Fibroblast of skin of abdomen (primary cell): ENCODE measurements around the gene ANKS3.

ENCODE experiments used
- DNase-seq: peaks from one replicate; pipeline ENCODE4 v3.0.0-alpha.2; 2013

Gene ANKS3

DNA sequence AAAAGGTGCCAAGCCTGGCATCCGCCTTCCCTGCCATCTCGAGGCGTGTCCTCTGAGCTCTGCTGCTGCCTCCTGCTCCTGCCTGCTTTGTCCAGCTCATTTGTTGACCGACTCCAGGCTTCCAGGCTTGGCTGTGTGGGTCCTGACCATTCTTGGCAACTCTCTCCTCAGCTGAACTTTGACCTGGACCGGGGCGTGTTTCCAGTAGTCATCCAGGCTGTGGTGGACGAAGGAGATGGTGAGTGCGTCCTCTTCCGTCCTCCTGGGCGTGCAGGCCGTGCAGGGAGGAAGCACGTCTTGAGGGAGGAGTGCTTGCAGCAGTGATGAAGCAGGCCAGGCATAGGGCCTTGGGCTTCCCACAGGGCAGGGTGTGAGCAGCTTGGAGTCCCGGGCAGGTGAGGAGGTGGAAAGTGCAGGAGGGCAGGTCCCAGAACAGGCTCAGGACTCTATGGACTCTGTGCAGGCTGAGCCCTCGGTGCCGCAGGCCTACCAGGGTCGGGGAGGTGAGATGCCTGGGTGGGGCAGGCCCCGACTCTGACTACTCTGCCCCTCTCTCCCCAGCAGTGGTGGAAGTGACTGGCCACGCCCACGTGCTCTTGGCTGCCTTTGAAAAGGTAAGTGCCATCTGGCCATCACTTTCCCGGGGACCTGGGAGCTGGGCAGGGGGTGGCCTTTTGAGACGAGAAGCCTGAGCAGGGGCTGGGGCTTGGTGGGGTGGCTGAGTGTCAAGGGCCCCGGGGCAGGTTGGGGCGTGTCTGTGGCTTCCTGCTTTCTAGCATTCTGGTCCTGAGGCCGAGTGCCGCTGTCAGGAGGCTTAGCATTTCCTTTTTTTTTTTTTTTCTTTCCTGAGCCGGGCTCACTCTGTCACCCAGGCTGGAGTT is 69.3 kb downstream of the ANKS3 start:
- no peak for DNase-seq

DNA sequence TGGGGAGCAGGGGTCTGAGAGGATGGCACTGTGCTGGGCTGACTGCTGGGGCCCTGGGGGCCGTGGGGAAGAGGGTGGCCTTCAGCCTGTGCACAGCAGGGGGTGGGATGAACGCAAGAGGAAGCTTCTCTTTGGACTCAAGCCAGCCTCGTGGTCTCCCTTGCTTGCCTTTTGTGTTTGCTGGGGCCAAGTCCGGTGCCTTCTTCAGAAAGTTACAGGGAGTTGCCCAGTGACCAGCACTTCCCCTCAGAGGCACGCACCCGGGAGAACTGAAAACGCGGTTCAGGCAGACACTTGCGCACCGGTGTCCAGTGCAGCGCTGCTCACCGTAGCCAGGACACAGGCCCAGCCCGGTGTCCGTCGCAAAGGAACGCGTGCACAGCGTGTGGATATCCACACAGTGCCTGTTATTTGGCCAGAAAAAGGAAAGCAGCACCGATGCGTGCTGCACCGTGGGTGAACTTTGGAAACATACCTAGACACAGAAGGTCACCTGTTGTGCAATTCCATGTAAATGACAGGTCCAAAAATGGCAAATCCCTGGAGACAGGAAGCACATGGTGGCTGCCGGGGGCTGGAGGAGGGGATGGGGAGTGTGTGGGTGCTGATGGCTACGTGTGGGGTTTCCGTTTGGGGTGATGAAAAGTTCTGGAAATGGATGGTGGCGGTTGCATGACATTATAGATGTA is 70.2 kb downstream of the ANKS3 start:
- DNase-seq: no peak

DNA sequence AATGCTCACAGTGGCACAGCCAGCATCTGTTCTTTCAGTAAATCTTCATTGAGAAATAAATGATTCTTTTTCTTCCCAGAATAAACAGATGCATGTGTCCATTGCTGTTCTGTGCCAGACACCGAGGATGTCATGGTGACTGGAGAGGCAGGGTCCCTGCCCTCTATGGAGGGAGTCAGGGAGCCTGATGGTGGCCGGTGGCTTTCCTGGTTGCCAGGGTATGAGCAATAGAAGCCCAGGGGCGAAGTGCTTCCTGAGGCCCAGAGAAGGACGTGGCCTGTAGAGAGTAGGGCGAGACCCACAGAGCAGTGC is 70.7 kb downstream of the ANKS3 start:
- no peak for DNase-seq

DNA sequence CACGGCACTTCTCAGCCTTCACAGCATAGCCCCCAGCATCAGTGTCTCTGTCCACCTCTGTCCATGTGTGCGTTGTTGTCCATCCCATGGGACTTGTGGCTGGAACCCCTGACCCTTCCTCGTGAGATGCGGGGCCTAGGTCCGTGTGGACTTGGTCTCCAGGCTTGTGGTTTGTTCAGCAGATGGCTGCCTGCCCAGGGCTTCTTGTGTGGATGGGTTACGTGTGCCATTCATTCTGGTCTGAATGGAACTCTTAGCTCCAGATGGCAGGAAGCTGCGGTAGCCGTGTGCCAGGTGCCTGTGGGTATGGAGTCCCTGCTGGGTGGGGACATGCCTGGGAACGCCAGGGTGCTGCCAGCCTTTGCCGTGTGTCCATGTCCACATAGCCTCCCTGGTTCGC is 72.4 kb downstream of the ANKS3 start:
- no peak for DNase-seq

DNA sequence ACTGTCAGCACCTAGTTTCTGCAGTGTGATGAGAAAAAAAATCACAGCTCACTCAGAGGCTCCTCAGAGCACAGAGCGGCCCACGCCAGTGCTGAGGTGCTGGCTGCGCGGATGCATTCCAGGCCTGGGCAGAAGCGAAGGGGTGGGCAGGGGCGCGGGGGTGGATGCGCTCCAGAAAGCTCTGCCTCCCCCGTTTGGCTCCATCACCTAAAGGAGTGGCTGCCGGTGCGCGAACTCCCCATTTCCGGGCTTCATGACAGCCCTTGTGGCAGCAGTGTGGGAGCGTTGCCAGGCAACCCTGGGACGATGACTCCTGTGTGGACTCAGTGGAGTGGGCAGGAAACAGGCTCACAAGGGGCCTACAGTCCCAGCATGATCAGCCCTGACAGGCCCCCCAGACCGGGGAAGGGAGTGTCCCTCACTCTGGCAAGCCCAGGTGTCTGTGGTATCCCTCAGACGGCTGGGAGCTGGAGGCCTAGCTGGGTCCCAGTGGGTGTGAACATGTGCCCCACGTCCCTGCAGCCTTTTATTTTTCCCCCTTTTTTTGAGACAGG is 73.5 kb downstream of the ANKS3 start:
- peak; percentile 38 for DNase-seq

DNA sequence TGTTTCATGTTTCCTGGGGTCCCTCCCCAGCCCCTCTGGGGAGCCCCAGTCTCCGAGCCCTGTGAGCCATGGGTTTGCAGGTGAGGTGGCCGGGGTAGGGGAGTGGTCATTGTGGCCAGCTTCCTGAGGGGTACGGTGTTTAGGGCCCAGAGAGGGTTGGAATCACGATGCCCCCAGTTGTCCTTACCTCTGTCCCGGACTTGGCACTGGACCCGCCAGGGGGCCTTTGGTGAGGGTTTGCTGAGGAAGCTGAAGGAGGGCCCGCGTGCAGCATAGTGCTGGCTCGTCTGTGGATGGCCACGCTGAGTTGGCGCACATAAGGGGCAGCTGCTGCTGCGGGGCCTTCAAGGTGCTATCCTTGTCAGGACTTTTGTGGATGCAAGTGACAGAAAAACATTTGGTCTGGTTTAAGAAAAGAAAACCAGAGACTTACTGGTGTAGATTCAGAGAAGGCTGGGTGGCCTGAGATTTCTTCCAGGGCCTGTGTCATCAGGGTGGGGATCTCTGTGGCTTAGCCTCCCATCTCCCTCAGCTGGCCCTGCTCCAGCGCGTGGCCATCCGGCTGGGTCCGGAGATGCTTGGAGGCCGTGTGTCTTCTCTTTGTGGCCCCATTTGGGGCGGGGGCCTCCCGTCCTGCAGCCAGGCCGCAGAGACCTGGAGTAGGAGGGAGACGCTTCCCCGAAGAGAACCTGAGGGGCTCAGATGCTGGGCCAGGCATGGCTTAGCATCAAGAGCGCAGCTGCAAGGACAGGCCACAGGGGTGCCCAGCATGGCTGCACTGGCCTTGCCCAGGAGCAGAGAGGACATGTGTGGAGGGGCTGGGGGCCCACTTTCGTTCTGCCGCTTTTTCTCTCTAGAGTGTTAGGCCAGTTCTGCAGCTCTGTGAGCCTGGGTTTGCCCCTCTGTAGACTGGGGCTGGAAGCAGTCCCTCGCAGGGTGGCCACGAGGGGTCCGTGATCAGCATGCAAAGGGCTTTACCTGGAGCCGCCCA is 74.4 kb downstream of the ANKS3 start:
- DNase-seq: no peak

DNA sequence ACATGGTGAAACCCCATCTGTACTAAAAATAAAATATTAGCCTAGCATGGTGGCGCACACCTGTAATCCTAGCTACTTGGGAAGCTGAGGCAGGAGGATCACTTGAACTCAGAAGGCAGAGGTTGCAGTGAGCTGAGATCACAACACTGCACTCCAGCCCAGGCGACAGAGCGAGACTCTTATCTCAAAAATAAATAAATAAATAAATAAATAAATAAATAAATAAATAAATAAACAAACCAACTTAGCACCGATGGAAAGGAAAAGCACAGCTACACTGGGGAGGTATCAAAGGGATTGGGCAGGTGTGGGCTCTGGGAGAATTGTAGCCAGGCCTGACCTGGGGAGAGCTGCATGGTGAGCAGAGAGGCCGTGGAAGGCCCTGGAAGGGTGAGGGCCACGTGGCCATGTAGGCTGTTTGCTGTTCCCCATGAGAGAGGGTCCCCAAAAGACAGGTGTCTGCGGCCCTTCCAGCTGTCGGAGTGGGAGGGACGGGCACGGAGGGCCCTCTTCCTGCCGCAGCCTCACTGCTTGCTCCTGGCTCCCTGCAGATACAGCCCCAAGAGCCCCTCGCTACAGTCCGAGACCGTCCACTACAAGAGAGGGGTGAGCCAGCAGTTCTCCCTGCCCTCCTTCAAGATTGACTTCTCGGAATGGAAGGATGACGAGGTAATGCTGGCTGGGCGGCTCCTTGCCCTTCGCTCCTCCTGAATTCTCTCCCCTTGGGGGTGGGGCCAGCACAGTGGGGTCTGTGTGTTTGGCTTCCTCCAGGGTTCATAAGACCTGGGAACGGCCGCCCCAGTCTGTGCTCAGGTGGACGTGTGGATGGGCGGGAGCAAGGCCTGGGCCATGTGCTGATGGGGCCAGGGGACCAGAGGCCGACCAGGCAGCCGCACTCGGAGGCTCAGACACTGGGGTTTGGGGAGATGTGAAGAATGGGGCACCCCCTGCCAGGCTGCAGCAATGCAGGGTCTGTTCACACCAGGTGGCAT is 77.1 kb downstream of the ANKS3 start:
- DNase-seq: no peak

- no peak for DNase-seq
Observed at GRCh38 chr16:4656221-4656620, 77.8 kb downstream of the ANKS3 start.

DNA sequence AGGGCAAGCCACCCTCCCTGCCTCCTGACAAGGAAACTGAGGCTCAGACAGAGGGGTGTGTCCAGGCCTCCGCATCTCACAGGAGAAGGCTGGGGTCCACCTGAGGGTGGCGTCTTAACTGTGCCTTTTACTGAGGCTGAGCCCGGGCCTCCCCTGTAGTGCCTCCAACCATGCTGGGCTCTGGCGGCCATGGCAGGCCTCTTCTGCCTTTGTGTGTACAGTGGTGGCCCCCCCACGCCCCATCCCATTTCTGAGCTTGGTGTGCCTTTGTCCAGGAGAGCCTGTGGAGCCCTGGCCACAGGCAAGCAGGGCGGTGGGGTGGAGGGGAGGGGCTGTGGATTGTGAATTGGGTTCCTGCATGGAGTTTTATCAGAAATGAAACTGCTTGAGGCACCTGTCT is 78.3 kb downstream of the ANKS3 start:
- no peak for DNase-seq

DNA sequence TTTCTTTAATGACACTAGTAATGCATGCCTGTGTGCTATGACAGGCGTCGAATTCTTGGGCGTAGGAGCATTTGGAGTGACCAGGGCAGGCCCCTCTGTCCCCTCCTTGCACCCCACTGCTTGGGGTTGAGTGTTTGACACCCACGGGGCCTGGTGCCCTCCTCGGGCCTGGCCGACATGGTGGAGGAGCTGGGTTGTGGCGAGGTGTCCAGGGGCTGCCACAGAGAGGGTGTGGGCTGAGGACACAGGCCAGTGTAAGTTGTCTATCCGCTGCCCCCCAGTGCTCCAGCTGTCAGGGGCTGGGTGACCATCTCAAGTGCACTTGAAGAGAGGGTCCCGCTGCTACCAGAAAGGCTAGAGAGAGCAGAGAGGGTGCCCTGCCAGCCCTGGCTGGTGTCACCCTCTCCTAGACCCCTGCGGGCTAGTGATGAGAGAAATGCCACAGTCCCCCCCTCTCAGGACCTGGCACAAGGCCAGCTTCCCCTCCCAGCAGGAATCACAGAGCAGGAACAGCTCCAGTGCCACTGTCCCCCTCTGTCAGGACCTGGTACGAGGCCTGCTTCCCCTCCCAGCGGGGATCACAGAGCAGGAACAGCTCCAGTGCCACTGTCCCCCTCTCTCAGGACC is 79.0 kb downstream of the ANKS3 start:
- DNase-seq: no peak

GRCh38 chr16:4654011-4654963 is 79.8 kb downstream of the ANKS3 start:
- DNase-seq: no peak

GRCh38 chr16:4652561-4652960 is 81.5 kb downstream of the ANKS3 start:
- no peak for DNase-seq

- DNase-seq: no peak
Observed at GRCh38 chr16:4651827-4652226, 82.2 kb downstream of the ANKS3 start.

DNA sequence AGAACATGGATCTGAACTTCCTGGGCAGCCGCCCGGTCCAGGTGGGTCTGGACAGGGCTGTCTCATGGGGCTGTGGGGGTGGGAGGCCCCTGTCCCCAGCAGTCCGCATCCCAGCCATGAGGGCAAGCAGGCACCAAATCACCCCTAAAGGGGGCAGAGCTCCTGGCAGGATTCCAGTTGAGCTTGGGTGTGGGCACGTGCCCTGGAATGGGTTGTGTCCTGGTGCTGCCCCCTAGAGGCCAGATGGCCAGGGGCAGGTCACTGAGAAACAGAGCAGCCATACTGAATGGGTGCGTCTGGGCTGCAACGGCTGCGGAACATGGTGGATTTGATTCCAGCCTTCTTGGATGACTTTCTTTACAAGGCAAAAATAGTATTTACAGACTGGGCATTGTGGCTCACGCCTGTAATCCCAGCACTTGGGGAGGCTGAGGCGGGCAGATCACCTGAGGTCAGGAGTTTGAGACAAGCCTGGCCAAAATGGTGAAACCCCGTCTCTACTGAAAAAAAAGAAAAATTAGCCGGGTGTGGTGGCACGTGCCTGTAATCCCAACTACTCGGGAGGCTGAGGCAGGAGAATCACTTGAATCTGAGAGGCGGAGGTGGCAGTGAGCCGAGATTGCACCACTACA is 83.5 kb downstream of the ANKS3 start:
- peak; percentile 41 for DNase-seq

GRCh38 chr16:4649744-4650442 is 84.2 kb downstream of the ANKS3 start:
- no peak for DNase-seq

DNA sequence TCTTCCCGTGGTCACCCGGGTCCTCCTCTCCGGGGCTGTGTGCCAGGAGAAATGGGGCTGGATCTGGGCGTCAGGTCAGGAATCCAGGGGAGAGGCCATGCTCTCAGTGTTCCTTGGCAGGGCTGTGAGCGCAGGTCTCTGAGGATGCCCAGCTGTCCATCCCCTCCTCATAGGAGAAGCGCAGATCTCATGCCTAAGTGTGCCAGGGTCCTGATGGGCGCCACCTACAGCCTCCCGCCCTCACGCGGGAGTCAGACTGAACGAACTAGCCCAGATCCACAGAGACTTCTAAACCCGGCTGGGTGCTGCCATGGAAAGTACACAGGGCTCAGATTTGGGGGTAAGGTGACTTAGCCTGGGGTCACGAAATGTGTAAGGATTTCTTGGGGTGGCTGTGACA is 85.2 kb downstream of the ANKS3 start:
- no peak for DNase-seq

DNA sequence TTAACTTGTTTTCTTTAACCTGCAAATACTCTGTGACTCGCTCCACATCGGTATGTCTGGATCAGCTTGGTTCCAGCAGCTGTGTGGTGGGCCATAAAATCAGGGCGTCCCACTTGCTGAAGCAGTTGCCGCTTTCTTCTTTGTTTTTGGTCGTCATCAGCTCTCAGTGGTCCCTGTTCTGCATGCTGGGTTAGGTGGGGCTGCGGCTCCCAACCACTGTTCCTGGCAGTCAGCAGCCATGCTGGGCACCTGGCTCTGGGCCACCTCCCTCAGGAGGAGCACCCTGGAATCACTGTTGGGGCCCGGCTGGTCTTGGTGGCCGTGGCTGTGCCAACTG is 86.5 kb downstream of the ANKS3 start:
- no peak for DNase-seq

DNA sequence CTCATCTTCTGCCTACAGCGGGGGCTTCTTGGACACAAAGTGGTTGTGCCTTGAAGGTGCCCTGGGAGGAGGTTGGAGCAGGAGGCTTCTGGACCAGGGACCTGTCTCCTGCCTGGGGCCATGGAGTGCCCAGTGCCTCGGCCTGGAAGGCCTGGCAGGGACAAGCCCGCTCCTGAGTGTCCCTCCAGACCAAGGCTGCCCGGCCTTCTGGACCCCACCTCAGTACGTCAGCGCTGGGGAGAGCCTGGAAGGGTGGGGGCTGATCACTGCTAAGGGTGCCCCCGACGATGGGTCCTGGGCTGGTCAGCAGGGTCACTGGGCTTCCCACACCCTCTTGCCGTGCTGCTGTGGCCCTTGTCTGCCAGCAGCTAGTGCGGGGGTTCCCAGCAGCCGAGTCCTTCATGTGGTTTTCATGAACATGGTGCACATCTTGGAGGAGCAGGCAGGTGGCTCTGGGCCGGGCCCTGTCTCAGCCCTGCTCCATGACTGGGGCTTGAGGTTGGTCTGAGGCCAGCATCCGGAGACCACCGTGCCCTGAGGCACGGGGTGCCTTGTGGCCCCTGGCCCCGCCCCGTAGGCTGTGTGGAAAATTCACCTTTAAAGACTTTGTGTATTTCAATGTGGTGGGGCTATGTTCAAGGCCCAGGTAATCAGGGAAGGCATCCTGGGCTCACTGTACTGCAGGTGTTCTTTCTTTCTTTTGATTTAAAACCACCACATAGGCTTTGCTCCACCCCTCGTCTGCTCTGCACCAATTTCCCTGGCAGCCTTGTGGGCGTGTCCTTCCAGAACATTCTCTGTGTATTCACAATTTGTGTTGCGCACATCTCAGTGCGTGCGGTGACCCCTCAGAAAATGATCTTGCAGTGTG is 87.1 kb downstream of the ANKS3 start:
- DNase-seq: no peak
